ENCODE measurements around the gene OR10R2.
"Not testable (repeated sequence)": the region's sequence is repeated elsewhere in the genome, so short reads cannot be mapped to it uniquely, and the experiment has no call there.

The OR10R2 gene, protein sequence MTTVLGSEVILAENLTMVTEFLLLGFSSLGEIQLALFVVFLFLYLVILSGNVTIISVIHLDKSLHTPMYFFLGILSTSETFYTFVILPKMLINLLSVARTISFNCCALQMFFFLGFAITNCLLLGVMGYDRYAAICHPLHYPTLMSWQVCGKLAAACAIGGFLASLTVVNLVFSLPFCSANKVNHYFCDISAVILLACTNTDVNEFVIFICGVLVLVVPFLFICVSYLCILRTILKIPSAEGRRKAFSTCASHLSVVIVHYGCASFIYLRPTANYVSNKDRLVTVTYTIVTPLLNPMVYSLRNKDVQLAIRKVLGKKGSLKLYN

DNA sequence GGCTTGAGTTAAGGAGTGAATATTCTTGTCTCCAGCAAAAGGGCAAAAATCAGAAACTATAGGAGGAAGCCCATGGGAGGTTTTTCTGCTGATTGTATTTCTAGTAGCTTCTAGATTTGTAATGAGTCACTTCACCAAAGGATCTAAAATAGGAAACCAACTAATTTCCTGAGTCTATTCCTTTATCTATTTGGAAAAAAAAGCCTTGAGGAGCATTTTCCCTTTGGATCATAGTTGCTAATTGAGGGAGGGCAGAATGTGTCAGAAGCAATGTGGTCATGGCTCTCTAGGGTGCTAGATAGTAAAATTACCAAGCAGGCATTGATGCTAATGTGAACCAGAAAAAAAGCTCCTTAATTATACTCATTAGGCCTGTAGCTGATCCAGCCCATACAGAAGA is at the start of gene OR10R2:
TSS of gene OR10R2 (plus strand) at position 301 of the 400 bp plus-strand sequence. CDS start 106 bp downstream, outside the sequence.
- DNase-seq (ENCODE audit: low spot score) = no peak

DNA sequence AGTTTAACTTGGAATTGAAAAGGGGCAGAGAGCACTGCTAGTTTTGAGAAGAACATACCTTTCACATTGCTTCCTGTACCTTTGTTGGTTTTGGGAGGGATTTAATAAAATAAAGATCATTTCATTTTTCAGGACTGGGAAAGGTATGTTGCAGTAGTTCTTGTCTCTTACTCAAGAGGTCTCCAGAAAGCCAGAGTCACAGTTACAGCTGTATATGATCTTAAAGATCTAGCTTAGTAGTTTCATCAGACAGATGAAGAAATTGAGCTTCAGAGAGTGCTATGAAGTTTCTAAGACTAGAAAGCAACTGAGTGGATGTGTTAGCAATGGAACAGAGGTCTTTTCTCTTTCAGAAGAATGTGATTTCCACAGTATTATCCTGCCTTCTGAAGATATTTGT is 47.0 kb upstream of the OR10R2 start:
- DNase-seq (ENCODE audit: low spot score) = no peak

DNA sequence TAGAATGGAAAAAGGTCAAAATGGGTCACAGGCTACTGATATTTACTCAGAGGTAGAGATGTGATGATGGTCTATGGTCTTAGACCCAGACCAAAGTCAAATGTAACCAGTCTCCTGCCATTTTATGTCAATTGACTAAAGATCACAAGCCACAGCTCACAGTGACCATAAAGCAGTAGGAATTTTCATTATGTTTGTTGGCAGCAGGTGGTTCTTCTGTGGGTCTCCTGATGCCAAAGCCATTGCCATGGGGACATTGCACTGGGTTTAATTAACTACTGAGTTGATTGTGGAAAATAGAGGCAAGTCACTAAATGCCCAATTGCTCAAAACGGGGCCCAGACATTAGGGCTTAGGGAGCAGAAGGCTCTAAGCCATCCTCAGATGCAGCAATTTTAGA is 45.9 kb upstream of the OR10R2 start, which contains the start of gene OR10K2:
TSS of gene OR10K2 (minus strand) at position 101 of the 400 bp plus-strand sequence. CDS start 5,371 bp downstream, outside the sequence.
- DNase-seq (ENCODE audit: low spot score) = no peak

GRCh38 chr1:158430163-158430562 is 41.9 kb upstream of the OR10R2 start:
- DNase-seq (ENCODE audit: low spot score) = not testable (repeated sequence)

DNA sequence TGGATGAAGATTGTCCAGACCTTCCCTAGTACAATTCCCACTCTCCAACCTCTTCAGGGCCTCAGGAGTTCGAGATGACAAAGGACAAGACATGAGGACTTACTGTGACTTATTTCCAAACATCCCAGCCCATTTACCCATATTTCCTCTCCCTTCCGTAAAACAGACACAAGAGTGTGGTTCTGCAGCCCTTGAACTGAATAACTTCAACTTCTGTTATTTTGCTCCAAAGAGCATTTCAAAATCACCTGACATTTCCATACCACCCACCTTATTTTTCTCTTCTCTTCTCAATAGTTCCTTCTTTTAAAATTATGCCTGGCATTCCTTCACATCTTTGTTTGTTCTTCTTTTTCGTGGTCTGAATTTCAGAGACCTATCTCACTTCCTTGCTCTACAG is 37.3 kb upstream of the OR10R2 start:
- no peak for DNase-seq (ENCODE audit: low spot score)

DNA sequence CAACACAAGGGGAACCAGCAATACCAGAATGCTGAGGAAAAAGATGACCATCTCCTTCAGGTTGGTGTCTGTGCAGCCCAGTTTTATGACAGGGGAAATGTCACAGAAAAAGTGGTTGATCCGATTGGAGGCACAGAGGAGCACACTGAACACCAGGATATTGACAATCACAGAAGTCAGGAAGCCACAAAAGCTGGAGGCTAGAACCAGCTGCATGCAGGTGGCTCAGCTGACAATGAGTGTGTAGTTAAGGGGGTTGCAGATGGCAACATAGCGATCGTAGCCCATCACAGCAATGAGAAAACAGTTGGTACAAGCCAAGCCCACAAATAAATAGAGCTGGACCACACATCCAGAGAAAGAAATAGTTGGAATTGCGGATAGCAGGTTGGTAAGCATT is 26.6 kb upstream of the OR10R2 start:
- DNase-seq (ENCODE audit: low spot score) = no peak

- DNase-seq (ENCODE audit: low spot score) = no peak
These were observed 17.5 kb upstream of the OR10R2 start for GRCh38 chr1:158454537-158454936.

GRCh38 chr1:158457246-158457645 is 14.8 kb upstream of the OR10R2 start:
- DNase-seq (ENCODE audit: low spot score) = no peak

- DNase-seq (ENCODE audit: low spot score) = no peak
These were observed 13.8 kb upstream of the OR10R2 start for GRCh38 chr1:158458263-158458662.

- no peak for DNase-seq (ENCODE audit: low spot score)
These were observed 10.5 kb upstream of the OR10R2 start, which contains the start of gene OR10K1 for GRCh38 chr1:158461534-158461933. Gene OR10K1, plus strand, starts transcription at chr1:158461834. Its CDS starts 3,728 bp downstream, at chr1:158465562.

DNA sequence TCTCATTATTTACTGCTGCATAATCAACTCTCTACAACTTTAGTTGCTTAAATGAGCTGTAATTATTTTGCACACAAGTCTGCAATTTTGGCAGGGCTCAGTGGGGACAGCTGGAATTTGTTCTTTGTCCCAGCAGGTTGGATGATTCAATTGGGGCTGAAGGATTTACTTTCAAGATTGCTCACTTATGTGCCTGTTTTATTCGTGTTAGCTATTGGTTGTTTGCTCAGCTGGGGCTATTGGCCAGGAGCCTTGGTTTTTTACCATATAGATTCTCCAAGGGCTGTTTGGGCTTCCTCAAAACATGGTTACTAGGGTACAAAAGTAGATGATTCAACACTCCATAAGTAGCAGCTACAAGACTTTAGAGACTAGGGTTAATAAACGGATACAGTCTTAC is 13.4 kb downstream of the OR10R2 start:
- no peak for DNase-seq (ENCODE audit: low spot score)

DNA sequence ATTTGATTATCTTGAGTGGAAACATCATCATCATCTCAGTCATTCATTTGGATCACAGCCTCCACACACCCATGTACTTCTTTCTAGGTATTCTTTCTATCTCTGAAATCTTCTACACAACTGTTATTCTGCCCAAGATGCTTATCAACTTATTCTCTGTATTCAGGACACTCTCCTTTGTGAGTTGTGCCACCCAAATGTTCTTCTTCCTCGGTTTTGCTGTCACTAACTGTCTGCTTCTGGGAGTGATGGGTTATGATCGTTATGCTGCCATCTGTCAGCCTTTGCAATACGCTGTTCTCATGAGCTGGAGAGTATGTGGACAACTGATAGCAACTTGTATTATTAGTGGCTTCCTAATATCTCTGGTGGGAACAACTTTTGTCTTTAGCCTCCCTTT is 19.3 kb downstream of the OR10R2 start:
- DNase-seq (ENCODE audit: low spot score) = no peak

DNA sequence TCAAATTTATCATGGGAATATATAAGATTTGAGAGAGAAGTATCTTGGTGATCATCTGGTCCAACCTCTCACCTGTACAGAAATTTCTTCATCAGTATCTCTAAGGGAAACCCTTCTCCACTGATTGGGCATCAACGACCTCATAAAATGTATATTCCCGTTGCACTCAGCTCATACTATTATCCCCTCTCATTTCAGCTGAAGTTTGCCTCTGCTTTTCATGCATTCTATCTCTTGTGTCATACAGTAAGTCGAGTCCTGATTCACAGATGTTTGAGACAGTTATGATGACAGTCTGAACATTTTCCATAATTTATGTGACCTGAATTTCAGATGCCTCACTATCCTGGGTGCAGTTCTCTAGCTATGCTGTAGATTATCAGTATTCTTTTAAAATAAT is 21.0 kb downstream of the OR10R2 start:
- no peak for DNase-seq (ENCODE audit: low spot score)

GRCh38 chr1:158494796-158495195 is 22.8 kb downstream of the OR10R2 start:
- DNase-seq (ENCODE audit: low spot score) = no peak

- DNase-seq (ENCODE audit: low spot score) = peak; percentile 5
These were observed 24.4 kb downstream of the OR10R2 start for GRCh38 chr1:158496374-158496773.

DNA sequence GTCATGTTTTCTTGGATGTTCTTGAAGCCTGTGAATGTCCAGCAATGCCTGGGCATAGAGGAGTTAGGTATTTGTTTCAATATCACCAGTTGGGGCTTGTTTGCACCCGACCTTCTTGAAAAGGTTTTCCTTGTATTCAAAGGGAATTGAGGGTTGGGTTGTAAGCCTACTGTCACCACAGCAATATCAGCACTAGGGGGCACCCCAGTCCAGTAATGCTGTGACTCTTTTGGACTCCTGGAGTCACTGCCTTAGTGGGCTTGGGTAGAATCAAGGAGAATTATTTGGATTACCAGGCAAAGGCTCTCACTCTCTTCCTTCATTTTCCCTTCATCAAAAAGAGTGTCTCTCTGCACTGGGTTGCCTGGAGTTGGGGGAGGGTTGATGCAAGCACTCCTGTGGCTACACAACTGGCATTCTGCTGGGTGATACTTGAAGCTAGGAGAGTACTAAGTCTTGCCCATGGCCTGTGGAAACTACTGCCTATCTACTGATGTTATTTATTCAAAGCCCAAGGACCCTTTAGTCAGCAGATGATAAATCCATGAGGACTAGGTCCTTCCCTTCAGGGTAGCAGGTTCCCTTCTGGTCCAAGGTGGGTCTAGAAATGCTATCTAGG is 34.5 kb downstream of the OR10R2 start:
- DNase-seq (ENCODE audit: low spot score) = peak; percentile 11

- DNase-seq (ENCODE audit: low spot score) = no peak
These were observed 35.5 kb downstream of the OR10R2 start for GRCh38 chr1:158507511-158507910.

DNA sequence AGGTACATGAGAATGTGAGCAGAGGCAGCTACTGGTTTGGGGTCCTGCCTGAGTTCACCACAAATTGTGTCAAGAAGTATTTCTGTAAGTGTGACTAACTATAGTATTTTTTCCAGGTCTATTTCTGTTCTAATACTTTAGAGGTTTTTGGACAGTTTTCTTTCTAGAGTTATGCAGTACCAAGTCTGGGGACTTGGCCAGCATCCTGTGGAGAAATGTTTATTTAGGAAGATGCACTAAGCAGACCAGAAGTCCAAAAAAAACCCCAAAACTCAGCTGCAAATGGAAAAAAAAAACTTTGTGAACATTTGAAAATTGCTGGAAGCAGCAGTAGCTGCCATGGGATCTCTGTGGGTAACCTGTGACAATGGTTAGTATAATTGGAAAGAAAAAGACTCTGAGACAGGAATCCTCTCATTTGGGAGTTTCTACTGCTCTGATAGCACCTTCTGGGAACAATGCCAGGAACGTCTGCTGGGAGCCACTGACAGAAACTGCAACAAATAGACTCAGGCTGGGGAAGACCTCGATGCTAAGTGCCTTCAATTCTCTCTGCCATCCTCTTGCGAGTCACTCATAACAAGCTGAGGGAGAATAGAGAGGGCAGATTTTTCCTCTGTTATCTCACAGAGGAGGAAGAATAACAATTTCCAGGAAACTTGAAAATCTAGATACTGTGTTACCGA is 37.6 kb downstream of the OR10R2 start:
- DNase-seq (ENCODE audit: low spot score) = no peak

- DNase-seq (ENCODE audit: low spot score) = no peak
These were observed 44.9 kb downstream of the OR10R2 start for GRCh38 chr1:158516966-158517365.

- DNase-seq (ENCODE audit: low spot score) = no peak
These were observed 48.0 kb downstream of the OR10R2 start for GRCh38 chr1:158520021-158520420.

DNA sequence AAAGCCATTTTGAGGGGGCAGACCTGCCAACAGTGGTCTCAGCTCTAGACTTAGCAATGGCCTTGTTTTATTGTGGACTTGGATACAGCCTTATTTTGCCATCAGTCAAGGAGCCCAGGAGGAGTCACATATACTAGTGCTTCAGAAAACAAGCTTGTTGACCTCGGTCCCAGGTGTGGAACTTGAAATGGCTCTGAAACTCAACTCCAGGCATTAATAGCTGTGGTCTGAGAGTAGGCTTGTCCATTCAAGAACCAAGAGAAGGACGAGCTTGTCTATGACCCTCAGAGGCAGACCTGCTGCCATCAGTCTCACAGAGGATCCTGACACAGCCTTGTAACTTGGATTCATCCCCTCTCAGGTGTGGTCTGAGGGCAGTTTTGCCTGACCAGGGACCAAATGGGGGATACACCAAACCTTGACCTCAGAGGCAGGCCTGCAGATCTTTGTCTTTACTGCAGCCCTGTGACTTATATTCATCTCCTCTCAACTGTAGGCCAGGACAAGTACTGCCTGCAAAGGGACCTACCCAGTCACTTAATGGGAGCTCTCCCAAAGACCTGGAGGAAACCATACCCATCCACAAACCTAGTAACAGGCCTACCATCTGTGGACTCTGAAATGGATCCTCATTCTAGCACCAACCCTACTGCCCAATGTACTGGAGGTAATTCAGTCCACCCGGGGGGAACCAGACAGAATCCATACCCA is 49.1 kb downstream of the OR10R2 start:
- no peak for DNase-seq (ENCODE audit: low spot score)

GRCh38 chr1:158521666-158522058 is 49.6 kb downstream of the OR10R2 start:
- no peak for DNase-seq (ENCODE audit: low spot score)
